ENCODE data around the gene CELSR1. TPM values are rescaled to one million over a fixed set of nuclear protein-coding genes. Genes with fewer than 3 reads are reported as not detected.

Gene CELSR1
- total RNA-seq, 1 donor from 2014 or later, result 27.6 TPM

- no peak overlapping the region for H3K4me3 Mint-ChIP-seq (ENCODE audit: unreplicated experiment)
- Histone ChIP-seq H3K4me1 (ENCODE audit: insufficient read depth, low read length) (no peaks in the 10 kb centered on the region), H3K9me3 (ENCODE audit: insufficient read depth, low read depth, low read length) (no peaks in the 10 kb centered on the region), H3K4me3 (ENCODE audit: insufficient read depth, low read depth, low read length) (no peak overlapping the region), H3K4me2 (ENCODE audit: low read length) (no peak overlapping the region), H4K20me1 (ENCODE audit: insufficient read depth, low read length) (peaks cover 41% of the 10 kb centered on the region), H3K27ac (ENCODE audit: low read depth, low read length) (no peak overlapping the region), H3K79me2 (ENCODE audit: insufficient read depth, low read length) (peaks cover 5% of the 10 kb centered on the region), H3K36me3 (ENCODE audit: insufficient read depth, low read length) (peaks cover 5% of the 10 kb centered on the region), H2AFZ (ENCODE audit: low read depth, low read length) (no peak overlapping the region), H3K9ac (ENCODE audit: low read length) (no peak overlapping the region), H3K27me3 (ENCODE audit: insufficient read depth, low read length) (no peaks in the 10 kb centered on the region)
- no peak for DNase-seq (ENCODE audit: low read depth)
- no peak for FAIRE-seq
- H3K9me3 Mint-ChIP-seq (ENCODE audit: unreplicated experiment), result no peaks in the 10 kb centered on the region
- H3K27me3 Mint-ChIP-seq (ENCODE audit: low read depth, unreplicated experiment), result no peaks in the 10 kb centered on the region
- H3K27ac Mint-ChIP-seq (ENCODE audit: unreplicated experiment), result no peak overlapping the region
- H3K36me3 Mint-ChIP-seq (ENCODE audit: low read depth, unreplicated experiment), result peaks cover 26% of the 10 kb centered on the region
- peaks cover 9% of the 10 kb centered on the region for H3K4me1 Mint-ChIP-seq (ENCODE audit: low read depth, unreplicated experiment)
- TF ChIP-seq CTCF (IDR thresholded peaks at IDR 0.05; ENCODE audit: insufficient read depth, low read depth, low read length) (no peak), EZH2 (IDR thresholded peaks at IDR 0.05; ENCODE audit: insufficient read depth, low read length) (no peak)
Observed at GRCh38 chr22:46358766-46359165, 178.7 kb downstream of the CELSR1 start.

- peaks cover 5% of the 10 kb centered on the region for H3K79me2 ChIP-seq (ENCODE audit: insufficient read depth, low read length)
- no peak overlapping the region for H3K27ac Mint-ChIP-seq (ENCODE audit: unreplicated experiment)
- H3K4me3 ChIP-seq (ENCODE audit: insufficient read depth, low read depth, low read length), result no peak overlapping the region
- H3K27me3 Mint-ChIP-seq (ENCODE audit: low read depth, unreplicated experiment), result no peaks in the 10 kb centered on the region
- H3K36me3 Mint-ChIP-seq (ENCODE audit: low read depth, unreplicated experiment), result peaks cover 29% of the 10 kb centered on the region
- no peak overlapping the region for H3K4me3 Mint-ChIP-seq (ENCODE audit: unreplicated experiment)
- no peaks in the 10 kb centered on the region for H3K9me3 Mint-ChIP-seq (ENCODE audit: unreplicated experiment)
- peaks cover 4% of the 10 kb centered on the region for H3K4me1 ChIP-seq (ENCODE audit: insufficient read depth, low read length)
- peaks cover 50% of the 10 kb centered on the region for H4K20me1 ChIP-seq (ENCODE audit: insufficient read depth, low read length)
- peaks cover 9% of the 10 kb centered on the region for H3K4me1 Mint-ChIP-seq (ENCODE audit: low read depth, unreplicated experiment)
- TF ChIP-seq CTCF (IDR thresholded peaks at IDR 0.05; ENCODE audit: insufficient read depth, low read depth, low read length) (no peak), EZH2 (IDR thresholded peaks at IDR 0.05; ENCODE audit: insufficient read depth, low read length) (no peak)
- H3K36me3 ChIP-seq (ENCODE audit: insufficient read depth, low read length), result peaks cover 5% of the 10 kb centered on the region
- FAIRE-seq, result no peak
- no peaks in the 10 kb centered on the region for H3K27me3 ChIP-seq (ENCODE audit: insufficient read depth, low read length)
- no peak for DNase-seq (ENCODE audit: low read depth)
- H3K4me2 ChIP-seq (ENCODE audit: low read length), result no peak overlapping the region
- H3K9ac ChIP-seq (ENCODE audit: low read length), result no peak overlapping the region
- H3K9me3 ChIP-seq (ENCODE audit: insufficient read depth, low read depth, low read length), result no peaks in the 10 kb centered on the region
- no peak overlapping the region for H2AFZ ChIP-seq (ENCODE audit: low read depth, low read length)
- H3K27ac ChIP-seq (ENCODE audit: low read depth, low read length), result no peak overlapping the region
Observed at GRCh38 chr22:46357711-46358520, 179.5 kb downstream of the CELSR1 start.
